A549 treated with ZK216348 at 1 μM for 4 hours (cell line): ENCODE measurements around the gene VCL. TPM values are rescaled to one million over a fixed set of nuclear protein-coding genes. Genes with fewer than 3 reads are reported as not detected.

ENCODE experiments used
- total RNA-seq: library from RNA; stranded (reverse); fragments of 200-300 nt; extraction: Qiagen RNA extraction; gene quantifications from 5 replicates; pipeline ENCODE4 v1.2.3, GENCODE V29; 2022; ENCODE audit warnings: low read depth

VCL gene
- total RNA-seq, result 109 to 192 TPM (median 157 TPM) in 5 replicates

GRCh38 chr10:73997787-73998622 is at the start of gene VCL:
Gene VCL, plus strand, starts transcription at chr10:73998116. Its CDS starts 92 bp downstream, at chr10:73998208.

GRCh38 chr10:74150204-74150989 is 152.5 kb downstream of the VCL start, which contains the start of gene AP3M1:
Gene AP3M1, minus strand, starts transcription at chr10:74150828. Its CDS starts 12,449 bp downstream, at chr10:74138379.

GRCh38 chr10:74150990-74151878 is 153.3 kb downstream of the VCL start, which contains the start of gene ADK:
Gene ADK, plus strand, starts transcription at chr10:74151221. Its CDS starts 58 bp downstream, at chr10:74151279.

Other genes starting within 250 kb of the VCL start
- 63.4 to 72.2 TPM (median 67.6 TPM) in 5 replicates for gene CHCHD1, start 216.1 kb upstream of the VCL start, total RNA-seq
- 22.4 to 48.8 TPM (median 43.4 TPM) in 5 replicates for gene ZSWIM8, start 212.5 kb upstream of the VCL start, total RNA-seq
- gene NDST2, start 186.5 kb upstream of the VCL start, total RNA-seq, result 10.9 to 22.6 TPM (median 19.1 TPM) in 5 replicates
- 16.6 to 19.5 TPM (median 18.8 TPM) in 5 replicates for gene CAMK2G, start 123.6 kb upstream of the VCL start, total RNA-seq
- gene PLAU, start 87.0 kb upstream of the VCL start, total RNA-seq, result 101 to 107 TPM (median 105 TPM) in 5 replicates
- 27.5 to 36.1 TPM (median 33.6 TPM) in 5 replicates for gene AP3M1, start 152.7 kb downstream of the VCL start, total RNA-seq
- 30.3 to 42.2 TPM (median 33.4 TPM) in 5 replicates for gene ADK, start 153.1 kb downstream of the VCL start, total RNA-seq